ENCODE data around the gene NEK1.

GRCh38 chr4:169634975-169635374 is 22.6 kb upstream of the NEK1 start:
- TF ChIP-seq CTCF (IDR thresholded peaks at IDR 0.05) = no peak
- no peak for TF ChIP-seq EZH2 (IDR thresholded peaks at IDR 0.05; ENCODE audit: borderline replicate concordance, insufficient read depth, low read depth, low read length, poor library complexity, severe bottlenecking)

Data from B cell (primary cell).